Duodenal mucosa (tissue), 2 donors: ENCODE results near the gene KRTAP10-3.
"Not testable (repeated sequence)": the region's sequence is repeated elsewhere in the genome, so short reads cannot be mapped to it uniquely, and the experiment has no call there.

Experiments used
- H3K27ac ChIP-seq: one replicate; pipeline ENCODE4 v1.7.0; 2013; ENCODE audit warnings: low read depth, low read length
- H3K27me3 ChIP-seq, 2 donors: one replicate each; pipeline ENCODE4 v1.7.0; 2013; ENCODE audit warnings: low read length in 2 of 2, control low read depth in 1 of 2; ENCODE audit not compliant: insufficient read depth in 2 of 2, control insufficient read depth in 1 of 2
- H3K36me3 ChIP-seq, 2 donors: one replicate each; pipeline ENCODE4 v1.7.0; 2013; ENCODE audit warnings: low read length in 2 of 2, control low read depth in 1 of 2; ENCODE audit not compliant: insufficient read depth in 2 of 2, control insufficient read depth in 1 of 2
- H3K4me1 ChIP-seq, 2 donors: one replicate each; pipeline ENCODE4 v1.7.0; 2013; ENCODE audit warnings: low read length in 2 of 2, control low read depth in 1 of 2; ENCODE audit not compliant: insufficient read depth in 2 of 2, control insufficient read depth in 1 of 2
- H3K4me3 ChIP-seq, 2 donors: one replicate each; pipeline ENCODE4 v1.7.0; 2013; ENCODE audit warnings: low read length in 2 of 2, low read depth in 1 of 2
- H3K9ac ChIP-seq, 2 donors: one replicate each; pipeline ENCODE4 v1.7.0; 2013; ENCODE audit warnings: low read length in 2 of 2, low read depth in 1 of 2
- H3K9me3 ChIP-seq, 2 donors: one replicate each; pipeline ENCODE4 v1.7.0; 2013; ENCODE audit warnings: low read length in 2 of 2, control low read depth in 1 of 2; ENCODE audit not compliant: control insufficient read depth in 1 of 2

The KRTAP10-3 gene

GRCh38 chr21:44579056-44579832, 20.6 kb upstream of the KRTAP10-3 start:
- Histone ChIP-seq H3K9ac (no peak overlapping the region), H3K4me1 (peaks cover 0 to 5% of the 10 kb centered on the region in 2 donors), H3K36me3 (no peaks in the 10 kb centered on the region), H3K27ac (no peak overlapping the region), H3K4me3 (no peak overlapping the region), H3K27me3 (no peaks in the 10 kb centered on the region), H3K9me3 (peaks cover 0 to 7% of the 10 kb centered on the region in 2 donors)

GRCh38 chr21:44578371-44579055, 19.9 kb upstream of the KRTAP10-3 start:
- Histone ChIP-seq H3K4me3 (no peak overlapping the region), H3K9me3 (peaks cover 0 to 7% of the 10 kb centered on the region in 2 donors), H3K27me3 (no peaks in the 10 kb centered on the region), H3K27ac (no peak overlapping the region), H3K36me3 (no peaks in the 10 kb centered on the region), H3K4me1 (peaks cover 0 to 6% of the 10 kb centered on the region in 2 donors), H3K9ac (no peak overlapping the region)

GRCh38 chr21:44576025-44576420, 17.4 kb upstream of the KRTAP10-3 start:
- Histone ChIP-seq H3K4me1 (peaks cover 0 to 6% of the 10 kb centered on the region in 2 donors), H3K9me3 (peaks cover 4 to 8% of the 10 kb centered on the region in 2 donors), H3K4me3 (no peak overlapping the region), H3K27ac (no peak overlapping the region), H3K36me3 (no peaks in the 10 kb centered on the region), H3K27me3 (no peaks in the 10 kb centered on the region), H3K9ac (no peak overlapping the region)

- Histone ChIP-seq H3K4me1 (peaks cover 0 to 6% of the 10 kb centered on the region in 2 donors), H3K9me3 (peaks cover 4% of the 10 kb centered on the region in 2 donors), H3K36me3 (no peaks in the 10 kb centered on the region), H3K27me3 (no peaks in the 10 kb centered on the region), H3K4me3 (no peak overlapping the region), H3K9ac (no peak overlapping the region), H3K27ac (no peak overlapping the region)
These were observed 16.9 kb upstream of the KRTAP10-3 start for GRCh38 chr21:44575307-44576024.

GRCh38 chr21:44574457-44575306, 16.1 kb upstream of the KRTAP10-3 start:
- no peaks in the 10 kb centered on the region for H3K36me3 ChIP-seq
- peaks cover 0 to 6% of the 10 kb centered on the region in 2 donors for H3K4me1 ChIP-seq
- peaks cover 4% of the 10 kb centered on the region in 2 donors for H3K9me3 ChIP-seq
- no peak overlapping the region for H3K9ac ChIP-seq
- H3K27me3 ChIP-seq = no peaks in the 10 kb centered on the region
- no peak overlapping the region for H3K27ac ChIP-seq
- H3K4me3 ChIP-seq = peak overlapping the region; percentile 29 to 36

- peak within 1 kb of the TSS; percentile 3 to 36 for H3K4me3 ChIP-seq
- not testable (repeated sequence) for H3K27ac ChIP-seq, H3K9me3 ChIP-seq, H3K36me3 ChIP-seq, H3K9ac ChIP-seq, H3K4me1 ChIP-seq, H3K27me3 ChIP-seq
These were observed 15.2 kb upstream of the KRTAP10-3 start, which contains the start of gene KRTAP10-4 for GRCh38 chr21:44573630-44574456. TSS of gene KRTAP10-4 (plus strand) at chr21:44573729. CDS start at chr21:44573759, 30 bp downstream.

- H3K36me3 ChIP-seq = no peaks in the 10 kb centered on the region
- peaks cover 4% of the 10 kb centered on the region in 2 donors for H3K9me3 ChIP-seq
- no peak overlapping the region for H3K27ac ChIP-seq
- H3K27me3 ChIP-seq = no peaks in the 10 kb centered on the region
- peaks cover 0 to 6% of the 10 kb centered on the region in 2 donors for H3K4me1 ChIP-seq
- no peak overlapping the region for H3K9ac ChIP-seq
- H3K4me3 ChIP-seq = no peak overlapping the region
These were observed 14.5 kb upstream of the KRTAP10-3 start for GRCh38 chr21:44572959-44573583.

GRCh38 chr21:44571844-44572782, 13.5 kb upstream of the KRTAP10-3 start:
- Histone ChIP-seq H3K4me1 (peaks cover 0 to 6% of the 10 kb centered on the region in 2 donors), H3K9ac (no peak overlapping the region), H3K27ac (no peak overlapping the region), H3K9me3 (peaks cover 2 to 4% of the 10 kb centered on the region in 2 donors), H3K4me3 (no peak overlapping the region), H3K27me3 (no peaks in the 10 kb centered on the region), H3K36me3 (no peaks in the 10 kb centered on the region)
